ENCODE measurements around the gene AIG1.

Gene AIG1

GRCh38 chr6:143050509-143050908 lies 10.2 kb upstream of the AIG1 start:
- H3K4me3 ChIP-seq (replicated peaks; ENCODE audit: low read depth, low read length), result no peak overlapping the region
- H3K36me3 ChIP-seq (ENCODE audit: control insufficient read depth, insufficient read depth, low read length), result no peaks in the 10 kb centered on the region
- no peak for DNase-seq (ENCODE audit: extremely low read depth, insufficient read length)
- H3K27me3 ChIP-seq (replicated peaks; ENCODE audit: control insufficient read depth, insufficient read depth, low read length), result no peaks in the 10 kb centered on the region
- TF ChIP-seq CTCF (IDR thresholded peaks at IDR 0.05; ENCODE audit: insufficient read depth, low read length, poor library complexity, severe bottlenecking), result no peak

- TF ChIP-seq CTCF (IDR thresholded peaks at IDR 0.05; ENCODE audit: insufficient read depth, low read length, poor library complexity, severe bottlenecking), result no peak
- Histone ChIP-seq H3K4me3 (replicated peaks; ENCODE audit: low read depth, low read length) (no peak overlapping the region), H3K27me3 (replicated peaks; ENCODE audit: control insufficient read depth, insufficient read depth, low read length) (no peaks in the 10 kb centered on the region), H3K36me3 (ENCODE audit: control insufficient read depth, insufficient read depth, low read length) (no peaks in the 10 kb centered on the region)
- no peak for DNase-seq (ENCODE audit: extremely low read depth, insufficient read length)
Measured at GRCh38 chr6:143052282-143052681, 8.4 kb upstream of the AIG1 start.

- Histone ChIP-seq H3K27me3 (replicated peaks; ENCODE audit: control insufficient read depth, insufficient read depth, low read length) (no peaks in the 10 kb centered on the region), H3K36me3 (ENCODE audit: control insufficient read depth, insufficient read depth, low read length) (no peaks in the 10 kb centered on the region), H3K4me3 (replicated peaks; ENCODE audit: low read depth, low read length) (no peak overlapping the region)
- DNase-seq (ENCODE audit: extremely low read depth, insufficient read length), result no peak
- TF ChIP-seq CTCF (IDR thresholded peaks at IDR 0.05; ENCODE audit: insufficient read depth, low read length, poor library complexity, severe bottlenecking), result no peak
Measured at GRCh38 chr6:143053856-143054255, 6.8 kb upstream of the AIG1 start.

- Histone ChIP-seq H3K27me3 (replicated peaks; ENCODE audit: control insufficient read depth, insufficient read depth, low read length) (no peaks in the 10 kb centered on the region), H3K4me3 (replicated peaks; ENCODE audit: low read depth, low read length) (no peak overlapping the region), H3K36me3 (ENCODE audit: control insufficient read depth, insufficient read depth, low read length) (no peaks in the 10 kb centered on the region)
- no peak for DNase-seq (ENCODE audit: extremely low read depth, insufficient read length)
- no peak for TF ChIP-seq CTCF (IDR thresholded peaks at IDR 0.05; ENCODE audit: insufficient read depth, low read length, poor library complexity, severe bottlenecking)
Measured at GRCh38 chr6:143054329-143054728, 6.4 kb upstream of the AIG1 start.

DNA sequence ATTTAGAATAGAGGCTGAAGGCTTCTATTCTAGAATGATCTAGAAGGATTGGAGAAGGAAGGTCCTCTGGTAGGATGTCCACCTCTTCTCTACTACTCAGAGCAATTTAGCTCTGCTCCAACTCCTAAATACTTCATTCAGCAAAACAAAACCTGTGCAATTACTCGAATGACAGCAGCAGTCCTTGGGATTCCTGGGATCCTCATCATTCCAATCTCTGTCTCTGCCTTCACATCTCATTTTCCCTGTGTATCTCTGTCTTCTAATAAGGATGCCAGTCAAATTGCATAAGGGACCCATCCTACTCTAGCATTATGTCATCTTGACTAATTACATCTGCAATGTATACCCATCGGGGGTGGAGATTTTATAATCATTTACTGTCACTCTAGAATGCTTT lies 5.5 kb upstream of the AIG1 start:
- no peaks in the 10 kb centered on the region for H3K36me3 ChIP-seq (ENCODE audit: control insufficient read depth, insufficient read depth, low read length)
- no peaks in the 10 kb centered on the region for H3K27me3 ChIP-seq (replicated peaks; ENCODE audit: control insufficient read depth, insufficient read depth, low read length)
- no peak for TF ChIP-seq CTCF (IDR thresholded peaks at IDR 0.05; ENCODE audit: insufficient read depth, low read length, poor library complexity, severe bottlenecking)
- no peak for DNase-seq (ENCODE audit: extremely low read depth, insufficient read length)
- H3K4me3 ChIP-seq (replicated peaks; ENCODE audit: low read depth, low read length), result no peak overlapping the region

DNA sequence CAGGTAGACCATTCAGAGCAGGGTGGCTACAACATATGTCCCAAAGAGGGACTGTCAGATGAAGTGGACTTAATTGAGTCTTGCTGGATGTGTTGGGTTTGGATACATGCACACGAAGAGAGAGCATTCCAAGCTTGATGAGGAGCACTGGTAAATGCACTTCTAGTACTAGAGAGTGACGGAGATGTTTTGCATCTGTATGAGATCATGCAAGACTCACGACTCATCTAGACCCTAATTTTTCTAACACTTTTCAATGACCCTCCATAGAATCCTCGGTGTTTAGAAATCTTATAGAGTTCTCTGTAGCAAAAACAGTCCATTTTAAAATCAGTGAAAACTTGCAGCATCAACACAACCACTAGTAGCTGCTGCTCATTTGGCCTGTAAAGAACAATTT lies 4.8 kb upstream of the AIG1 start:
- TF ChIP-seq CTCF (IDR thresholded peaks at IDR 0.05; ENCODE audit: insufficient read depth, low read length, poor library complexity, severe bottlenecking), result no peak
- Histone ChIP-seq H3K4me3 (replicated peaks; ENCODE audit: low read depth, low read length) (no peak overlapping the region), H3K36me3 (ENCODE audit: control insufficient read depth, insufficient read depth, low read length) (no peaks in the 10 kb centered on the region), H3K27me3 (replicated peaks; ENCODE audit: control insufficient read depth, insufficient read depth, low read length) (no peaks in the 10 kb centered on the region)
- DNase-seq (ENCODE audit: extremely low read depth, insufficient read length), result no peak
